IPS-15b (cell line): ENCODE measurements around the gene EPM2A.

Source experiments
- H3K27me3 ChIP-seq: one replicate; pipeline ENCODE4 v1.6.1; 2013; ENCODE audit warnings: low read length; ENCODE audit not compliant: control insufficient read depth, insufficient read depth
- H3K36me3 ChIP-seq: one replicate; pipeline ENCODE4 v1.6.1; 2013; ENCODE audit warnings: low read length; ENCODE audit not compliant: control insufficient read depth, insufficient read depth
- H3K4me1 ChIP-seq: one replicate; pipeline ENCODE4 v1.6.1; 2013; ENCODE audit warnings: mild to moderate bottlenecking, low read length; ENCODE audit not compliant: control insufficient read depth, insufficient read depth
- H3K4me3 ChIP-seq: one replicate; pipeline ENCODE4 v1.5.1; 2013; ENCODE audit warnings: low read depth, low read length
- H3K9ac ChIP-seq: one replicate; pipeline ENCODE4 v1.6.1; 2013; ENCODE audit warnings: low read depth, mild to moderate bottlenecking, low read length
- H3K9me3 ChIP-seq: one replicate; pipeline ENCODE4 v1.6.1; 2013; ENCODE audit warnings: mild to moderate bottlenecking, low read length; ENCODE audit not compliant: control insufficient read depth, insufficient read depth

The EPM2A gene

GRCh38 chr6:145629478-145629877 is 105.8 kb downstream of the EPM2A start:
- no peaks in the 10 kb centered on the region for H3K9me3 ChIP-seq
- no peaks in the 10 kb centered on the region for H3K27me3 ChIP-seq
- no peaks in the 10 kb centered on the region for H3K36me3 ChIP-seq
- peaks cover 2% of the 10 kb centered on the region for H3K4me1 ChIP-seq
- H3K9ac ChIP-seq: no peak overlapping the region
- H3K4me3 ChIP-seq: no peak overlapping the region

- H3K4me3 ChIP-seq: no peak overlapping the region
- H3K9ac ChIP-seq: no peak overlapping the region
- no peaks in the 10 kb centered on the region for H3K27me3 ChIP-seq
- H3K4me1 ChIP-seq: peaks cover 2% of the 10 kb centered on the region
- no peaks in the 10 kb centered on the region for H3K9me3 ChIP-seq
- H3K36me3 ChIP-seq: no peaks in the 10 kb centered on the region
Measured at GRCh38 chr6:145627451-145627850, 107.9 kb downstream of the EPM2A start.

- H3K9ac ChIP-seq: no peak overlapping the region
- no peaks in the 10 kb centered on the region for H3K9me3 ChIP-seq
- peaks cover 2% of the 10 kb centered on the region for H3K4me1 ChIP-seq
- no peak overlapping the region for H3K4me3 ChIP-seq
- H3K27me3 ChIP-seq: no peaks in the 10 kb centered on the region
- H3K36me3 ChIP-seq: no peaks in the 10 kb centered on the region
Measured at GRCh38 chr6:145626857-145627256, 108.5 kb downstream of the EPM2A start.

GRCh38 chr6:145623231-145623630 is 112.1 kb downstream of the EPM2A start:
- no peaks in the 10 kb centered on the region for H3K9me3 ChIP-seq

GRCh38 chr6:145621776-145622175 is 113.5 kb downstream of the EPM2A start:
- Histone ChIP-seq H3K4me3 (no peak overlapping the region), H3K27me3 (no peaks in the 10 kb centered on the region), H3K36me3 (no peaks in the 10 kb centered on the region), H3K4me1 (no peaks in the 10 kb centered on the region), H3K9me3 (no peaks in the 10 kb centered on the region), H3K9ac (no peak overlapping the region)

More at GRCh38 chr6:145623231-145623630, 112.1 kb downstream of the EPM2A start:
- Histone ChIP-seq H3K4me1 (no peaks in the 10 kb centered on the region), H3K27me3 (no peaks in the 10 kb centered on the region), H3K36me3 (no peaks in the 10 kb centered on the region), H3K9ac (no peak overlapping the region), H3K4me3 (no peak overlapping the region)

- Histone ChIP-seq H3K9ac (no peak overlapping the region), H3K9me3 (no peaks in the 10 kb centered on the region), H3K36me3 (no peaks in the 10 kb centered on the region), H3K4me1 (no peaks in the 10 kb centered on the region), H3K27me3 (no peaks in the 10 kb centered on the region), H3K4me3 (no peak overlapping the region)
Measured at GRCh38 chr6:145620088-145620487, 115.2 kb downstream of the EPM2A start.

- no peaks in the 10 kb centered on the region for H3K36me3 ChIP-seq
- H3K4me1 ChIP-seq: no peaks in the 10 kb centered on the region
- H3K4me3 ChIP-seq: no peak overlapping the region
- H3K9me3 ChIP-seq: no peaks in the 10 kb centered on the region
- no peak overlapping the region for H3K9ac ChIP-seq
- H3K27me3 ChIP-seq: no peaks in the 10 kb centered on the region
Measured at GRCh38 chr6:145609521-145609920, 125.8 kb downstream of the EPM2A start.

- no peaks in the 10 kb centered on the region for H3K9me3 ChIP-seq
- no peak overlapping the region for H3K4me3 ChIP-seq
- no peak overlapping the region for H3K9ac ChIP-seq
- no peaks in the 10 kb centered on the region for H3K36me3 ChIP-seq
- H3K27me3 ChIP-seq: no peaks in the 10 kb centered on the region
- no peaks in the 10 kb centered on the region for H3K4me1 ChIP-seq
Measured at GRCh38 chr6:145608850-145609249, 126.5 kb downstream of the EPM2A start.

GRCh38 chr6:145603991-145604390 is 131.3 kb downstream of the EPM2A start:
- H3K9ac ChIP-seq: no peak overlapping the region
- H3K27me3 ChIP-seq: no peaks in the 10 kb centered on the region
- H3K4me1 ChIP-seq: no peaks in the 10 kb centered on the region
- no peaks in the 10 kb centered on the region for H3K36me3 ChIP-seq
- no peak overlapping the region for H3K4me3 ChIP-seq
- no peaks in the 10 kb centered on the region for H3K9me3 ChIP-seq

- Histone ChIP-seq H3K9ac (no peak overlapping the region), H3K9me3 (no peaks in the 10 kb centered on the region), H3K4me3 (no peak overlapping the region), H3K36me3 (no peaks in the 10 kb centered on the region), H3K27me3 (no peaks in the 10 kb centered on the region), H3K4me1 (no peaks in the 10 kb centered on the region)
Measured at GRCh38 chr6:145603424-145603833, 131.9 kb downstream of the EPM2A start.

- Histone ChIP-seq H3K27me3 (no peaks in the 10 kb centered on the region), H3K4me3 (no peak overlapping the region), H3K9me3 (no peaks in the 10 kb centered on the region), H3K9ac (no peak overlapping the region), H3K4me1 (no peaks in the 10 kb centered on the region), H3K36me3 (no peaks in the 10 kb centered on the region)
Measured at GRCh38 chr6:145602726-145603326, 132.5 kb downstream of the EPM2A start.

GRCh38 chr6:145601397-145601796 is 133.9 kb downstream of the EPM2A start:
- Histone ChIP-seq H3K9ac (no peak overlapping the region), H3K4me3 (no peak overlapping the region), H3K9me3 (no peaks in the 10 kb centered on the region), H3K36me3 (no peaks in the 10 kb centered on the region), H3K4me1 (no peaks in the 10 kb centered on the region), H3K27me3 (no peaks in the 10 kb centered on the region)
